H1 (cell line): ENCODE data around the gene BSN. TPM values are rescaled to one million over a fixed set of nuclear protein-coding genes. Genes with fewer than 3 reads are reported as not detected.

Source experiments
- CTCF ChIA-PET: fragments of 300-600 bp; sonication (Branson Sonifier 250); formaldehyde crosslinking; loops from one replicate; lab custom pipeline; 2021; ENCODE audit not compliant: partially characterized antibody; lab: Charles Lee
- POLR2A ChIA-PET: fragments of 300-600 bp; sonication (Branson Sonifier 250); formaldehyde crosslinking; loops from one replicate; lab custom pipeline; 2021; ENCODE audit warnings: inconsistent platforms; ENCODE audit not compliant: partially characterized antibody; lab: Charles Lee
- DNase-seq, 2 experiments: peaks; one replicate each; pipeline versions ENCODE4 v3.0.0 to v3.0.0-alpha.2; 2010 to 2022; ENCODE audit warnings: low spot score in 2 of 2, low read depth in 1 of 2, mixed read lengths in 1 of 2
- FAIRE-seq: peaks from 2 replicates; lab custom pipeline; 2011; peaks lifted over from hg19 to GRCh38; lab: Jason Lieb, UNC
- H2AFZ ChIP-seq: 2 replicates; pipeline ENCODE4 v1.8.1; 2012; ENCODE audit warnings: low read length, inconsistent platforms
- H2AK5ac ChIP-seq: 2 replicates; pipeline ENCODE4 v1.6.1; 2013; ENCODE audit warnings: low read depth, low read length
- H2BK120ac ChIP-seq: replicated peaks from 2 replicates; pipeline ENCODE3; 2013; ENCODE audit warnings: low read depth, low read length, inconsistent platforms
- H2BK12ac ChIP-seq: 2 replicates; pipeline ENCODE4 v1.6.1; 2013; ENCODE audit warnings: low read depth, low read length
- H2BK15ac ChIP-seq: 2 replicates; pipeline ENCODE4 v1.6.1; 2013; ENCODE audit warnings: low read length
- H2BK20ac ChIP-seq: 2 replicates; pipeline ENCODE4 v1.6.1; 2013; ENCODE audit warnings: low read length
- H2BK5ac ChIP-seq: 2 replicates; pipeline ENCODE4 v1.6.1; 2013; ENCODE audit warnings: low read depth, low read length
- H3K14ac ChIP-seq: 2 replicates; pipeline ENCODE4 v1.6.1; 2013; ENCODE audit warnings: inconsistent platforms; ENCODE audit not compliant: insufficient read length
- H3K18ac ChIP-seq: 2 replicates; pipeline ENCODE4 v1.6.1; 2013; ENCODE audit warnings: low read length; ENCODE audit errors: extremely low read depth
- H3K23ac ChIP-seq: 2 replicates; pipeline ENCODE4 v1.6.1; 2013; ENCODE audit warnings: inconsistent platforms; ENCODE audit not compliant: insufficient read length
- H3K23me2 ChIP-seq: 2 replicates; pipeline ENCODE4 v1.6.1; 2013; ENCODE audit warnings: low read depth, low read length
- H3K27ac ChIP-seq: 2 replicates; pipeline ENCODE4 v1.6.1; 2011; ENCODE audit warnings: low read depth, low read length, inconsistent platforms
- H3K27me3 ChIP-seq, 4 experiments: replicated peaks in 1 of 4; 1 replicate in 1 of 4; 2 replicates in 3 of 4; pipeline versions ENCODE4 v1.6.1 to v1.8.1; 2011 to 2013; ENCODE audit warnings: low read length in 3 of 4, mild to moderate bottlenecking in 3 of 4, inconsistent platforms in 2 of 4, mixed read lengths in 2 of 4, moderate library complexity in 1 of 4; ENCODE audit not compliant: control insufficient read depth in 3 of 4, insufficient read depth in 3 of 4; ENCODE audit errors: extremely low read depth in 1 of 4
- H3K36me3 ChIP-seq, 4 experiments: 2 replicates each; pipeline versions ENCODE4 v1.6.1 to v1.8.1; 2011 to 2013; ENCODE audit warnings: mild to moderate bottlenecking in 4 of 4, low read length in 3 of 4, moderate library complexity in 2 of 4, control low read depth in 1 of 4, inconsistent platforms in 1 of 4; ENCODE audit not compliant: insufficient read depth in 4 of 4, control insufficient read depth in 2 of 4
- H3K4ac ChIP-seq: replicated peaks from 2 replicates; pipeline ENCODE3; 2013; ENCODE audit warnings: low read length, low read depth, mixed read lengths, inconsistent platforms; ENCODE audit not compliant: insufficient read length
- H3K4me1 ChIP-seq, 4 experiments: replicated peaks in 1 of 4; 1 replicate in 1 of 4; 2 replicates in 3 of 4; pipeline versions ENCODE4 v1.6.1 to v1.8.1; 2011 to 2013; ENCODE audit warnings: low read length in 3 of 4, inconsistent platforms in 2 of 4, mixed read lengths in 1 of 4; ENCODE audit not compliant: insufficient read depth in 4 of 4, control insufficient read depth in 3 of 4
- H3K4me2 ChIP-seq, 2 experiments: 2 replicates each; pipeline versions ENCODE4 v1.6.1 to v1.8.1; 2011 to 2013; ENCODE audit warnings: low read depth in 2 of 2, low read length in 2 of 2, control low read depth in 1 of 2, inconsistent platforms in 1 of 2, mild to moderate bottlenecking in 1 of 2; ENCODE audit not compliant: insufficient read depth in 1 of 2
- H3K4me3 ChIP-seq, 4 experiments: fragments of 200-600, 300-600 bp in 1 of 4; sonication (generic), shearing (Covaris generic), sonication (Bioruptor Twin) in 1 of 4; 2 replicates each; pipeline versions ENCODE4 v1.5.1 to v1.8.1; 2011 to 2016; ENCODE audit warnings: low read length in 4 of 4, low read depth in 3 of 4, control low read depth in 2 of 4, inconsistent platforms in 2 of 4, mild to moderate bottlenecking in 2 of 4, mixed read lengths in 1 of 4, moderate library complexity in 1 of 4; ENCODE audit not compliant: insufficient read depth in 2 of 4; ENCODE audit errors: extremely low read depth in 1 of 4
- H3K56ac ChIP-seq: replicated peaks from 2 replicates; pipeline ENCODE3; 2013; ENCODE audit warnings: low read depth, mild to moderate bottlenecking, mixed read lengths, low read length, inconsistent platforms; ENCODE audit not compliant: insufficient read length
- H3K79me1 ChIP-seq: 2 replicates; pipeline ENCODE4 v1.6.1; 2013; ENCODE audit warnings: low read depth, low read length, control low read depth
- H3K79me2 ChIP-seq, 2 experiments: 2 replicates each; pipeline versions ENCODE4 v1.6.1 to v1.8.1; 2012 to 2013; ENCODE audit warnings: low read length in 2 of 2, mild to moderate bottlenecking in 2 of 2, inconsistent platforms in 1 of 2; ENCODE audit not compliant: insufficient read depth in 2 of 2, control insufficient read depth in 1 of 2
- H3K9ac ChIP-seq, 4 experiments: replicated peaks in 1 of 4; 1 replicate in 1 of 4; 2 replicates in 3 of 4; pipeline versions ENCODE4 v1.6.1 to v1.8.1; 2011 to 2013; ENCODE audit warnings: low read depth in 3 of 4, low read length in 3 of 4, control low read depth in 2 of 4, mild to moderate bottlenecking in 2 of 4, moderate library complexity in 2 of 4, inconsistent platforms in 1 of 4; ENCODE audit errors: extremely low read depth in 1 of 4
- H3K9me3 ChIP-seq, 2 experiments: 2 replicates each; pipeline versions ENCODE4 v1.6.1 to v1.8.1; 2012 to 2013; ENCODE audit warnings: mild to moderate bottlenecking in 2 of 2, moderate library complexity in 2 of 2, control low read depth in 1 of 2, inconsistent platforms in 1 of 2, low read depth in 1 of 2, low read length in 1 of 2, mixed read lengths in 1 of 2; ENCODE audit not compliant: insufficient read depth in 2 of 2
- H4K20me1 ChIP-seq, 2 experiments: replicated peaks in 1 of 2; 2 replicates each; pipeline versions ENCODE3 to v1.8.1; 2011 to 2013; ENCODE audit warnings: inconsistent platforms in 2 of 2, low read length in 2 of 2, mild to moderate bottlenecking in 1 of 2; ENCODE audit not compliant: insufficient read depth in 2 of 2, control insufficient read depth in 1 of 2
- H4K5ac ChIP-seq: 2 replicates; pipeline ENCODE4 v1.6.1; 2013; ENCODE audit warnings: low read length, low read depth, mixed read lengths, inconsistent platforms; ENCODE audit not compliant: insufficient read length
- H4K8ac ChIP-seq: 2 replicates; pipeline ENCODE4 v1.8.0; 2013; ENCODE audit warnings: mild to moderate bottlenecking, moderate library complexity, low read length, inconsistent platforms; ENCODE audit not compliant: insufficient read depth; ENCODE audit errors: extremely low read depth
- H4K91ac ChIP-seq: replicated peaks from 2 replicates; pipeline ENCODE3; 2013; ENCODE audit warnings: low read length, mixed read lengths, inconsistent platforms; ENCODE audit not compliant: insufficient read length
- CBX8 ChIP-seq: fragments of 300-800, 300-1000 bp; sonication (generic); IDR thresholded peaks from 2 replicates; pipeline ENCODE4 v1.7.1; 2016; ENCODE audit warnings: low read depth, low read length, borderline replicate concordance
- CHD1 ChIP-seq: IDR thresholded peaks from 2 replicates; pipeline ENCODE4 v1.6.1; 2012; ENCODE audit warnings: low read depth, low read length, improper control_type of control experiment
- JUN ChIP-seq: IDR thresholded peaks from 2 replicates; pipeline ENCODE4 v1.6.1; 2011; ENCODE audit warnings: low read depth, mild to moderate bottlenecking, improper control_type of control experiment, low read length
- PHF8 ChIP-seq: fragments of 200-600 bp; sonication (generic); conservative IDR thresholded peaks from 2 replicates; pipeline ENCODE4 v1.7.1; 2012; ENCODE audit warnings: low read depth, mild to moderate bottlenecking, inconsistent platforms, low read length, moderate library complexity
- RBBP5 ChIP-seq: IDR thresholded peaks from 2 replicates; pipeline ENCODE4 v1.7.1; 2012; ENCODE audit warnings: low read depth, mild to moderate bottlenecking, inconsistent platforms, low read length, moderate library complexity, borderline replicate concordance
- SIX5 ChIP-seq: IDR thresholded peaks from 2 replicates; pipeline ENCODE4 v1.6.1; 2011; ENCODE audit warnings: mild to moderate bottlenecking, low read depth, low read length
- ZNF274 ChIP-seq: IDR thresholded peaks from 2 replicates; pipeline ENCODE4 v1.7.0; 2012; ENCODE audit warnings: low read length, borderline replicate concordance; ENCODE audit errors: extremely low read depth
- WGBS, 2 experiments: shearing (Covaris generic) in 1 of 2; methylation state at CpG; one replicate each; pipeline versions ENCODE4 v1.1.6 to v1.1.7; 2013 to 2015; ENCODE audit warnings: low lambda C conversion rate in 2 of 2, mixed read lengths in 2 of 2, inconsistent platforms in 1 of 2, low coverage in 1 of 2, missing lambda C conversion rate in 1 of 2; ENCODE audit not compliant: insufficient replicate concordance in 2 of 2, insufficient coverage in 1 of 2, insufficient read length in 1 of 2; ENCODE audit errors: extremely low coverage in 1 of 2, missing lambda C conversion rate in 1 of 2; 5-methylcytosine and 5-hydroxymethylcytosine counted together
- polyA plus RNA-seq, 7 experiments: library from polyadenylated mRNA; depleted of rRNA in 3 of 7; stranded (reverse) in 5 of 7; unstranded in 2 of 7; fragments of >200 nt in 5 of 7; fragments of 200-250 nt in 2 of 7; gene quantifications; 1 replicate in 5 of 7; 2 replicates in 1 of 7; 4 replicates in 1 of 7; pipeline versions ENCODE4 v1.2.1 to v1.2.3, GENCODE V29; 2011 to 2013; ENCODE audit warnings: missing spikeins in 2 of 7, mixed read lengths in 2 of 7
- total RNA-seq: library from RNA; stranded (reverse); fragmentation: NEBNext Ultra II Directional; extraction: Animal tissue kit (Norgen Biotek cat#: 25700); gene quantifications from 2 replicates; pipeline ENCODE4 v1.2.1, GENCODE V29; 2021

Gene BSN
- total and polyA plus RNA-seq, 2 of the 8 experiments (the other 6 are each of a cell fraction or from before 2014, with no cell fraction given) = 0.60 to 3.0 TPM

DNA sequence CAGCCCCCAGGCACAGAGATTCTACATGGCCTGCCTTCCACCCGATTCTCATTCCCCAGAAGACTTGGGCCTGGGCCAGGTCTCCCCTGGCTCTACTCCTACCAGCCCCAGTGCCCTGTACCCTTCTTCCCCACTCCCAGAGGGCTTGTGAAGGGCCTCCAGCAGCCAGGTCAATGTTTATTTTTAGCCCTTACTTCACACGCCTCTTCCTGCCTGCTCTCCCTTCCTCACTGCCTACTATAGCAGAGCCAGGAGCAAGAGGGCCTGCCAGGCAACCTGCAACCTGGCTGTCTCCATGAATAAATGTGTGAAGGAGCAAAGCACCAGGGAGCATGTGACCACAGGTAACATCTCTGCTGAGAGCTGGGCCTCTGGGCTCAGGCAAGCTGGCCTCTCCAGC, 93.5 kb downstream of the BSN start:
- no peak overlapping the region for H3K14ac ChIP-seq
- no peak overlapping the region for H3K27ac ChIP-seq
- H2BK15ac ChIP-seq = no peak overlapping the region
- no peak overlapping the region for H2AFZ ChIP-seq
- H4K5ac ChIP-seq = no peak overlapping the region
- H3K9me3 ChIP-seq = no peaks in the 10 kb centered on the region
- no peak overlapping the region for H3K23ac ChIP-seq
- H3K27me3 ChIP-seq = no peaks in the 10 kb centered on the region
- H3K56ac ChIP-seq = no peak overlapping the region
- no peaks in the 10 kb centered on the region for H3K79me1 ChIP-seq
- H3K4me2 ChIP-seq = no peak overlapping the region
- H3K18ac ChIP-seq = no peak overlapping the region
- ChIA-PET CTCF (interaction anchor here (1.0 to 1.9 kb wide), 4 partner anchors 9 to 23 kb away, joined by 3 to 7 read pairs (median 4); no protein-coding TSS in a partner anchor), POLR2A (interaction anchor here (0.7 kb wide), 1 partner anchor 33 kb away, joined by 3 read pairs; no protein-coding TSS in a partner anchor)
- 100% methylated on average over 2 of the region's 2 CpGs; no CpG with 5 or more reads in 1 of the 2 experiments for WGBS, 2 experiments
- no peak overlapping the region for H3K9ac ChIP-seq
- H2BK120ac ChIP-seq = no peak overlapping the region
- no peak overlapping the region for H2BK5ac ChIP-seq
- H4K91ac ChIP-seq = no peak overlapping the region
- no peak for FAIRE-seq
- no peak overlapping the region for H2BK20ac ChIP-seq
- no peak overlapping the region for H3K4me3 ChIP-seq
- H2AK5ac ChIP-seq = no peak overlapping the region
- H3K4me1 ChIP-seq = no peaks in the 10 kb centered on the region; a peak in 1 of 7 replicates
- H4K8ac ChIP-seq = peak overlapping the region; percentile 66; the same call in 1 of the 2 replicates
- H3K79me2 ChIP-seq = no peaks in the 10 kb centered on the region
- no peak for DNase-seq
- no peak overlapping the region for H3K4ac ChIP-seq
- no peaks in the 10 kb centered on the region; a peak in 1 of 8 replicates for H3K36me3 ChIP-seq
- H3K23me2 ChIP-seq = no peaks in the 10 kb centered on the region
- TF ChIP-seq PHF8 = no peak
- no peak for TF ChIP-seq CHD1
- no peak for TF ChIP-seq CBX8
- no peak for TF ChIP-seq ZNF274
- no peak for TF ChIP-seq JUN
- no peak for TF ChIP-seq SIX5
- no peak for TF ChIP-seq RBBP5
- TF ChIP-seq, all 59 proteins: peak for 0
- no peaks in the 10 kb centered on the region for H4K20me1 ChIP-seq
- H2BK12ac ChIP-seq = no peak overlapping the region
